GM12873 (cell line): Measurements from ENCODE around the gene CENPC.

ENCODE experiments used
- CTCF ChIP-seq: IDR thresholded peaks from 2 replicates; pipeline ENCODE4 v1.5.1; 2012; ENCODE audit warnings: low read depth, mild to moderate bottlenecking, moderate library complexity, low read length, control low read depth; ENCODE audit not compliant: insufficient read depth; ENCODE audit errors: missing control alignments

The CENPC gene

DNA sequence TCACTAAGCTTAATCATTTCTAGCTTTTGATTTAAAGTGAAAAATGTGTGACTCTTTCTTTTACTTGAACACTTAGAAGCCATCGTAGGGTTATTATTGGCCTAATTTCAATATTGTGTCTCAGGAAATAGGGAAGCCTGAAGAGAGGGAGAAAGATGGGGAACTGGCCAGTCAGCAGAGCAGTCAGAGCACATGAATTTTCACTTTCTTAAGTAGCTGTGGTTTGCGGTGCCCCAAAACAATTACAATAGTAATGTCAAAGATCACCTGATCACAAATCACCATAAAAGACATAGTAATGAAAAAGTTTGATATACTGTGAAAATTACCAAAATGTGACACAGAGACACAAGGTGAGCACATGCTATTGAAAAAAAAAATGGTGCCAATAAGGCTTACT lies 45.5 kb downstream of the CENPC start:
- no peak for TF ChIP-seq CTCF

DNA sequence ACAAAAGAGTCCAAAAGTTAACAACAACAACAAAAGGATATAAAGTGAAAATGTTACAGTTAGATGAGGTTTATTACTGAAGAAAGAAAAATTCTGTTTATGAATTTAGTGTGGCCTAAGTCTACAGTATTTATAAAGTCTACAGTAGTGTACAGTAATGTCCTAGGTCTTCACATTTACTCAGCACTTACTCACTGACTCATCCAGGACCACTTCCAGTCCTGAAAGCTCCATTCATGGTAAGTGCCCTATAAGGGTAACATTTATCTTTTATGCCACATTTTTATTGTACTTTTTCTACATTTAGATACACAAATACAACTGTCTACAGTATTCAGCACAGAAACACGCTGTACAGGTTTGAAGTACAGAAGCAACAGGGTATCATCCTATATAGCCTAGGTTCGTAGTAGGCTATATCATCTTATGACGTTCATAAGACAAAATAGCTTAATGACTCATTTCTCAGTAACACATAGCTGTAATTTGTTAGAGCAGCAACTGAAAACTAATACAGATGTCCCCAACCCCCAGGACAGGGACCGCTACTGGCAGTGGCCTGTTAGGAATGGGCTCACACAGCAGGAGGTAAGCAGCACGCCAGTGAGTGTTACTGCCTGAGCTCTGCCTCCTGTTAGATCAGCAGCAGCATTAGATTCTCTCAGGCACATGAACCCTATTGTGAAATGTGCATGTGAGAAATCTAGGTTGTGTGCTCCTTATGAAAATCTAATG lies 61.3 kb downstream of the CENPC start:
- no peak for TF ChIP-seq CTCF

- TF ChIP-seq CTCF: no peak
Observed at GRCh38 chr4:67480810-67481209, 64.5 kb downstream of the CENPC start.

GRCh38 chr4:67475155-67475554 lies 70.1 kb downstream of the CENPC start:
- TF ChIP-seq CTCF: no peak

DNA sequence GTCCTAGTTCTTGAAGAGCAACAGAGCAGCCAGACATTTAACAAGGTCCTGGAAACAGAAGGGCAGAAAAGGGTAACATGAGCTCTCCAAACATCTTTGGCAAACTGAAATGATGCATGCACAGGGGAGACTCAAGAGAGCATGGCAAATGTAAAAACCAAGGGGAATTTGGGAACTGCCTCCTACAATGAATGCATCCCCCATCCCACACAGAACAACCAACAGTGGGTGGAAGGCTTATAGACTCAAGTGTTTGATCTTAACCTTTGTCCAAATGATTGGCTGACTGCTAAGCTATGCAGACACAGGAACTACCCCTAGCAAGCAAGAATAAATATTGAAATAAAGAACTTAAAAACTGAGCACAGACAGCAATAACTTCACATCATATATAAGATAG lies 74.4 kb downstream of the CENPC start:
- no peak for TF ChIP-seq CTCF

DNA sequence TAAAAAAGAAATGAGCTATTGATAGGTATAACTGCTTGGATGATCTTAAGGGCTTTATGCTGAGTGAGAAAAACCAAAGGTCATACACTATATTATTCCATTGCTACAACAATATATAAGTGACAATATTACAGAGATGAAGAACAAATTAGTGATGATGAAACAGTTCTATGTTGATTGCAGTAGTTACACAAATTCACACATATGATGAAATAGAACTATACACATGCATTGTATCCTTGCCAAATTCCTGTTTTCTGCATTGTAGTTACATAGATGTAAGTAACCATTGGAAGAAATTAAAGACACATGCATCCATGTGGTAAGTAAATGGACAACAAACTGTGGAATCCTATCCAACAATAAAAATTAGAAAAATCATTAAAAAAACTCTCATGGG lies 76.5 kb downstream of the CENPC start:
- no peak for TF ChIP-seq CTCF

DNA sequence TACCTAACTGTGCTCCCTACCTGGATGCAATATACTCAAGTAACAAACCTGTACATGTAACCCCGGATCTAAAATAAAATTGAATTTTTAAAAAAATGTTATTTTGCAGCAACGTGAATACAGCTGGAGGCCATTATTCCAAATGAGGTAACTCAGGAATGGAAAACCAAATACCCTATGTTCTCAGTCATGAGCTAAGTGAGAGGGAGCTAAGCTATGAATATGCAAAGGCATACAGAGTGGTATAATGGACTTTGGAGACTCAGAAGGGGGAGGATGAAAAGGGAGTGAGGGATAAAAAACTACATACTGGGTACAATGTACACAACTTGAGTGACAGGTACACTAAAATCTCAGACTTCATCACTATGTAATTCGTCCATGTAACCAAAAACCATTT lies 78.6 kb downstream of the CENPC start:
- TF ChIP-seq CTCF: no peak
